NT2/D1 (cell line): ENCODE data around the gene COG2.

Experiments
- SUZ12 ChIP-seq: IDR thresholded peaks from 2 replicates; pipeline ENCODE4 v1.6.1; 2011; ENCODE audit not compliant: insufficient read length, insufficient read depth; ENCODE audit errors: extremely low read depth
- YY1 ChIP-seq: IDR thresholded peaks from 2 replicates; pipeline ENCODE4 v1.6.1; 2011; ENCODE audit not compliant: insufficient read length, insufficient read depth

DNA sequence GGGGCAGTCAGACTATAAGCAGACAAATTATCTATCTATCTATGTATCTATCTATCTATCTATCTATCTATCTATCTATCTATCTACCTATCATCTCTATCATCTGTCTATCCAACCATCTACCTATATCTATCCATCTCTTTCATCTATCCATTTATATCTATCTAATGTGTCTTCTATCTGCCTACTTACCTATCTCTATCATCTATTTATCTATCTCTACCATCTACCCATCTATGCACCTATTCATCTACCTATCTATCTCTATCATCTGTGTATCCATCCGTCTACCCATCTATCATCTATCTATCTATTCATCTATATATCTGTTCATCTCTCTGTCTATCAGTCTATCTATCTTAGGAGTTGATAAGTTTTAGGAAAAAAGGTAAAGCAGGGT lies 10.8 kb upstream of the COG2 start:
- no peak for TF ChIP-seq YY1
- no peak for TF ChIP-seq SUZ12
